Ishikawa (cell line): Measurements from ENCODE around the gene DYNC1H1.

Source experiments
- CEBPB ChIP-seq: IDR thresholded peaks from 2 replicates; pipeline ENCODE4 v1.6.1; 2012
- CREB1 ChIP-seq: IDR thresholded peaks from 2 replicates; pipeline ENCODE4 v1.6.1; 2012; ENCODE audit warnings: low read depth
- EGR1 ChIP-seq: IDR thresholded peaks from 2 replicates; pipeline ENCODE4 v1.6.1; 2012
- EP300 ChIP-seq: IDR thresholded peaks from 2 replicates; pipeline ENCODE4 v1.6.1; 2012; ENCODE audit warnings: borderline replicate concordance
- FOXM1 ChIP-seq: IDR thresholded peaks from 2 replicates; pipeline ENCODE4 v1.6.1; 2012; ENCODE audit warnings: low read depth, borderline replicate concordance
- MAX ChIP-seq: IDR thresholded peaks from 2 replicates; pipeline ENCODE4 v1.6.1; 2012
- NFIC ChIP-seq: IDR thresholded peaks from 2 replicates; pipeline ENCODE4 v1.6.1; 2012
- RAD21 ChIP-seq: IDR thresholded peaks from 2 replicates; pipeline ENCODE4 v1.6.1; 2012; ENCODE audit warnings: low read depth
- REST ChIP-seq: IDR thresholded peaks from 2 replicates; pipeline ENCODE4 v1.6.1; 2012; ENCODE audit warnings: low read depth, mild to moderate bottlenecking
- TAF1 ChIP-seq: IDR thresholded peaks from 2 replicates; pipeline ENCODE4 v1.6.1; 2012; ENCODE audit warnings: low read depth, mild to moderate bottlenecking
- TCF12 ChIP-seq: IDR thresholded peaks from 2 replicates; pipeline ENCODE4 v1.6.1; 2012; ENCODE audit warnings: low read depth
- TEAD4 ChIP-seq: IDR thresholded peaks from 2 replicates; pipeline ENCODE4 v1.6.1; 2012
- USF1 ChIP-seq: IDR thresholded peaks from 2 replicates; pipeline ENCODE4 v1.6.1; 2012
- YY1 ChIP-seq: IDR thresholded peaks from 2 replicates; pipeline ENCODE4 v1.6.1; 2012; ENCODE audit warnings: low read depth
- ZBTB7A ChIP-seq: IDR thresholded peaks from 2 replicates; pipeline ENCODE4 v1.6.1; 2012; ENCODE audit warnings: low read depth

The DYNC1H1 gene

GRCh38 chr14:102050026-102050405 lies 85.6 kb downstream of the DYNC1H1 start:
- TF ChIP-seq TCF12 (0 out of 2 replicates have a peak, but pooled peaks have one; percentile 17), USF1 (no peak), CREB1 (no peak)

- TF ChIP-seq REST: no peak
- TF ChIP-seq TEAD4: no peak
- TF ChIP-seq TCF12: no peak
- peak; percentile 77 for TF ChIP-seq YY1
- TF ChIP-seq EGR1: no peak
- no peak for TF ChIP-seq USF1
- no peak for TF ChIP-seq ZBTB7A
- TF ChIP-seq CEBPB: no peak
- TF ChIP-seq TAF1: 0 out of 2 replicates have a peak, but pooled peaks have one; percentile 28
- TF ChIP-seq EP300: no peak
- TF ChIP-seq MAX: peak; percentile 75
- TF ChIP-seq NFIC: no peak
- TF ChIP-seq RAD21: no peak
Measured at GRCh38 chr14:102050625-102051024, 86.3 kb downstream of the DYNC1H1 start.

- no peak for TF ChIP-seq USF1
- no peak for TF ChIP-seq TEAD4
- no peak for TF ChIP-seq MAX
- TF ChIP-seq EGR1: no peak
- no peak for TF ChIP-seq EP300
- TF ChIP-seq FOXM1: no peak
- no peak for TF ChIP-seq CREB1
- no peak for TF ChIP-seq YY1
- TF ChIP-seq TCF12: no peak
- TF ChIP-seq ZBTB7A: no peak
- TF ChIP-seq CEBPB: no peak
- TF ChIP-seq REST: no peak
- no peak for TF ChIP-seq TAF1
- TF ChIP-seq RAD21: no peak
- no peak for TF ChIP-seq NFIC
Measured at GRCh38 chr14:102052522-102052921, 88.1 kb downstream of the DYNC1H1 start.

GRCh38 chr14:102055181-102055901 lies 91.0 kb downstream of the DYNC1H1 start:
- TF ChIP-seq RAD21 (no peak), NFIC (no peak)

- no peak for TF ChIP-seq TEAD4
- no peak for TF ChIP-seq TAF1
- no peak for TF ChIP-seq NFIC
- TF ChIP-seq ZBTB7A: no peak
- no peak for TF ChIP-seq USF1
- no peak for TF ChIP-seq TCF12
- no peak for TF ChIP-seq REST
- TF ChIP-seq EGR1: no peak
- no peak for TF ChIP-seq CREB1
- TF ChIP-seq YY1: no peak
- no peak for TF ChIP-seq CEBPB
- no peak for TF ChIP-seq RAD21
- no peak for TF ChIP-seq EP300
Measured at GRCh38 chr14:102056694-102057442, 92.5 kb downstream of the DYNC1H1 start.
